Measurements from ENCODE around the gene GRIN2A.

GRIN2A gene

DNA sequence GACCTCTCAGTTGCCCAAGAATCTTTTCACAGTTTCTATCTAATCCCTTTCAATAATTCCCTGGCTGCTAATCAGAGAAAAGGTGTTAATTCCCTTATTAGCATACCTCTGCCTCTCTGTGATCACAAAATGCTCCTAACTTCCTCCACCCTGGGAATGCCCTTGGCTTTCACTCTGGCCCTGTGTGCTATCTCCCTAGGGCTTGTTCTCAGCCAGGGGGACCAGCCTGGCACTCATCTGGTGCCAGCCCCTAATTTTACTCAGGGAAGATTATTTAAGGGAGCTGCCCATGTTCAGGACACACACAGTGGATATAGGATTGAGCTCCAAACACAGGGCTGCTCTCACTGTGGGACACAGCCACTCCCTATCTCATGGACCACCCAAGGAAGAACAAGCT lies 225.2 kb downstream of the GRIN2A start:
- no peak for DNase-seq

DNA sequence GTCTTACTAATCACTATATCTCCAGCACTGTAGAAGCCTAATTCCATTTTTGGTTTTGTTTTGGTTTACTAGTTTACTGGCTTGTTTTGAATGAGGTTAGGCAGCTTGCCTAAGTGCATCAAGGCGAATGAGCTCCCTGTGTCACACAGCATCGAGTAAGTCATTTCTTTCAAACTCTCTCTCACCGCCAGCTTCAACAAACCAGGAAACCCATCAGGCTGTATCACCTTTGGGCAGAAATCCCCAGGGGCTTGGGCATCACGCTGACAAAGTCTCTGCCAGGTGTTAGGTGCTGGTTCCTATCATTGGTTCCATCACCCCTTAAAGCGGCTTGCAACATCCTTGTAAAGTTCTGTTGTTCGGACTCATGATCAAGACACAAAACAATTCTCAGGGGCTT lies 226.6 kb downstream of the GRIN2A start:
- DNase-seq, result no peak

DNA sequence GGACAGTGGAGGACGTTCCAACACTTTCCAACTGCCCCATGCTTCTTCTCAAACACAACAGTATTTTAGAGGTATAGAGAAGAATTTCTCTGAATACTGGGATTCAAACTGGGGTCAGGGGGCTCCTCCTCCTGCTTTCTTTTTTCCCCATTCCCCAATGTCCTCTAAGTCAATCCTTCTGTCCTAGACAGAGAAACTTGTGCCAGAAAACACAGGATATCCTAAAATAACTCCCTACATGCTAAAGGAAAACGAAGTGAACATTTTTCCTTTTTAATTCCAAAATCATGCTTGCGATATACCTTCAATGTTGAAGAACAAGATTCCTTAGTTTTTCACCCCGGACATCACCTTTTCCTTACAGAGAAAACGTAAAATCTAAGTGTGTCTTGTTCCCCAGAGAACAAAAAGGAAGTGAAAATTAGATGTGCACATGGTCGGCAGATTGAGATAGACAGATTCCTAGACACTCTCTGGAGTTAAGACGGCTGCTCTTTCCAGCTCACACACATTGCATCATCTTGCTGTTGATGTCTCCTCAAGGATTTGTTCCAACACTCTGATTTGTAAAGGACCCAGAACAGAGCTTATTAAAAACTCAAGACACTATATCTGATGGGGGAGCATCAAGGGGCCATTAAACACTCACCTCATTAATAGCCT lies 228.2 kb downstream of the GRIN2A start:
- DNase-seq, result no peak

DNA sequence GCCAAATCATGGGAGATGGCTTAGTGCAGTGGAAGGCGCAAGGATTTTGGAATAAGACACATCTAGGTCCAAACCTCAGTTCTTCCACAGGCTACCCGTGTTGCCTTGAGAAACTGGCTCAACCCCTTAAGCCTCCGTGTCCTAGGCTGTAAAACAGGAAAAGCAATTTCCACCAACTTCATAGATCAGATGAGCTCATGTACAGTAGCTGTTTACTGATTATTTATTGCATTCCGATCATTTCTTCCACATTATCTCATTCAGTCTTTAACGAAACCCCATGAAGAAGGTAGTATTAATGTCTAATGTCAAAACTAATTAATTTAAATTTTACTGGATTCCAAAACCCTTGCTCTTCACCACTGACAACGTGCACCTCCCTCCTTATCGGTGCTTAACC lies 231.6 kb downstream of the GRIN2A start:
- no peak for DNase-seq

DNA sequence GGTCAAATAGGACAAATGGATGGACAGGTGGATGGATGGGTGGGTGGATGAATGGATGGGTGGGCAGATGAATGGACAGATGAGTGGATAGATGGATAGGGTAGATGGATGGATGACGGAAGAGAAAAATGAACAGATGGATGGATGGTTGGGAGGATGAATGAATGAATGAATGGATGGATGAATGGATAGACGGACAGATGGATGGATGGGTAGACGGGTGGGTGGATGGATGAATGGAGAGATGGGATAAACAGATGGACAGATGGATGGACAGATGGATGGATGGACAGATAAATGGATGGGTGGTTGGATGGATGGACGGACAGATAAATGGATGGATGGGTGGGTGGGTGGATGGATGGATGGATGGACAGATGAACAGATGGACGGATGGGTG lies 232.8 kb downstream of the GRIN2A start:
- no peak for DNase-seq

DNA sequence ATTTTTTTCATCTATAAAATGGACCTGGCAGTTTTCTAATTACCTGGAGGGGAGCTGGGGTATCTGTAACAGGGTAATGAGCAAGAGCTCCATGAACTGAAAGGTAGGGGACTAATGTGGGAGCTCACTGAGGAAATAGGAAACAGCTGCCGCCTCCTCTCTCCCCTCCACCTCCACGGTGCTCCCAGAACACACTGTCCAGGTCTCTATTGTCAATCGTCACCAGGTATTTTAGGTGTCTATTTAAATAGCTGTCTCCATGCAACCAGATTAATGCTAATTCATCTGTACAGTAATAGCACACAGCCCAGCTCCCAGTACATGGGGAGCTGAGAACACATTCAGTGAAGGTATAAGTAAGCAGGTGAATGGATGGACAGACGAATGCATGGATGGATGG lies 233.3 kb downstream of the GRIN2A start:
- DNase-seq, result no peak

DNA sequence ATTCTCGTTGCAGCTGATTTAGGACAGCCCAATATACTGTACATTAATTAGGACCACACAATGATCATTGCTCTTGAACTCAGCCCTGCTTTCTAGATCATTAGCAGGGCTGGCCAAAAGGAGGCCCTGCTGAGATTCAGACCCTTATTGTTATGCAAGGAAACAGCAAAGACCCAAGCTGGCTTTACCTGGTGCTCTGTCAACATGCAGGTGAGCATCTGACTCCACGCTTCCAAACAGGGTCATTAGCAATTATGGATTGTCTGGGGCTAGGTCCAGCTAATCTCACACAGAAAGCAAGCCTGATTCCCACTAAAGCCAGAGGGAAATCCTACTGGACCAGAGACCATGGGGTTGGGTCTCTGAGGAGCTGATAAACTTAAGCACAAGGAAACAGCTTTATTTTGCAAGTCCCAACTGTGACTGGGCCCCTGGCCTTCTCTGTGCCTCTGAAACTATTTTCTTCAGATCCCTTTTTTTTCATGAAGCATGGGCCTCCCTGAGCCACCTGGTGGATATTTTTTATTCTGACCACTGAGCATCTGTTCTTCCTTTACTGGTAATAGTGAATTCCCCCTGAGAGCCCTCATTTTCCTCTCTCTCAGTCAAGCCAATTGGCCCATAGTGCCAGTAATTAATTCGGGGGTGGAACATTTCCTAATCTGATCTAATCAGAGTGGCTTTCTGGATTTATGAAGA lies 236.1 kb downstream of the GRIN2A start:
- DNase-seq, result no peak

DNA sequence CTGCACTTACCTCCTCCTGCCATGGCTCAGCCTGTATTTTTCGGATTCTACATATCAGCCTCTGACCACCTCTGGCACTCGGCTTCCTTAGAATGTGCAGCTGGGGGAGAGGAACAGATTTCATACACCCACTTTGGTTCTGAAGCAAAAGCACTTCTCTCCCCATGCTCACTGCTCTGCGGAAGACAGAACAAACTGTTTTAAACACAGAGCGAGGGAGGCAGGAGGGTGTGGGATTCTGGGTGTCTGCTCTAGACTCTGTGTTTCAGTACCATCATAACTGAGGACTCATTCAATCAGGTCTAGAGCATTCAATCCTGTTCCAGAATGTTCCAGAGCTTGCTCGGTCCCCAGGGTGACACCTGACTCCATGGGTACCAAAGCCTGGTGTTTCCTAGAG lies 239.1 kb downstream of the GRIN2A start:
- no peak for DNase-seq

DNA sequence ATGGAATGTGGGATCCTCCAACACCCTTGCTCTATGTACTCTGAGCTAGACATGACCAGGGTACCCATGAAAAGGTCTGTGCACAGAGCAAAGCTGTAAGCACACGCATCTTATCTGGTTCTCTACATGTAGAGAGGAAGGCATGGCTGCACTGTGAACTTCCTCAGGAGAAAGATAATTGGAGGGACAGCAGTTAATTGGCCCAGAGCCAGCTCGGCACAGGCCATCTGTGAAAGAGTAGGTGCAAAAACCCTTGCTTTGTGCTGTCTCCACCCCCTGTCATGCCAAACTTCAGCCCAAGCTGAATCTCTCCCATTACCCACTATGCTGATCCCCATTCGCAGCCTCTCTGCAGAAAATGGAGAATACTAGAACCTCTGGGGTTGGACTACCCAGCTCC lies 241.0 kb downstream of the GRIN2A start:
- no peak for DNase-seq

DNA sequence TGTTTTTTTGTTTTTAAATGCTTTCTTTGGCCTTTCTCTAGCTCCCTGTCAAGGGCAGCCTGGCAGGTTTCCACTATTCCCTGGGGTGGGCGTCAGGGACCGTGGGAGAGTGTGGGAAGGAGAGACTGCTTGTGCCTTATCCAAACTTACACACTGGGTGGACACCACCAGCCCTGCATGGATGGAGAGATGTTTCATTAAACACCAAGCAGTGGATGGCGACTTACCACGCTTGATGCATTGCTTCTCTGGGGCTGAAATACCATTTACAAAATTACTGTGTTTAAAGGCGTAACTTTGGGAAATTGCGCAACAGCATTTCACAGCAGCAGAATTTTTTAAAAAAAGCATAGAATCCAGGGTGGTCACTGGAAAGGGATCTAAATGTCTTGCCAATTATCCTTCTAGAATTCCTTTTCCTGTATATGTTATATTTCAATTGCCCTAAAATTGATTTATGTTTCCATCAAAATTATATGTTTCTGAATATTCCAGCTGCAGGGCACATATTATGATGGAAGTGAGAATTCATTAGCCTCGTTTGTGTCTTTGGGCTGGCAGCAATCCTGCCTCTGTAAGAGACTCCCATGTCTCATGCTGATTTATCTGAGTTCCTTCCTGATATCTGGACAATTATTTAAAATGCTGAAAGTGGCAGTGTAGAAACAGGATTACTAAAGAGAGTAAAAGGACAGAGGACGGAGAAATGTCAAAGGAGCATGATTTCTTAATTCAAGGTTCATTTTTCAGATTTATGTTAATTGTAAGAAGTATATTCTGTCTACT lies 247.3 kb downstream of the GRIN2A start:
- DNase-seq, result no peak

DNA sequence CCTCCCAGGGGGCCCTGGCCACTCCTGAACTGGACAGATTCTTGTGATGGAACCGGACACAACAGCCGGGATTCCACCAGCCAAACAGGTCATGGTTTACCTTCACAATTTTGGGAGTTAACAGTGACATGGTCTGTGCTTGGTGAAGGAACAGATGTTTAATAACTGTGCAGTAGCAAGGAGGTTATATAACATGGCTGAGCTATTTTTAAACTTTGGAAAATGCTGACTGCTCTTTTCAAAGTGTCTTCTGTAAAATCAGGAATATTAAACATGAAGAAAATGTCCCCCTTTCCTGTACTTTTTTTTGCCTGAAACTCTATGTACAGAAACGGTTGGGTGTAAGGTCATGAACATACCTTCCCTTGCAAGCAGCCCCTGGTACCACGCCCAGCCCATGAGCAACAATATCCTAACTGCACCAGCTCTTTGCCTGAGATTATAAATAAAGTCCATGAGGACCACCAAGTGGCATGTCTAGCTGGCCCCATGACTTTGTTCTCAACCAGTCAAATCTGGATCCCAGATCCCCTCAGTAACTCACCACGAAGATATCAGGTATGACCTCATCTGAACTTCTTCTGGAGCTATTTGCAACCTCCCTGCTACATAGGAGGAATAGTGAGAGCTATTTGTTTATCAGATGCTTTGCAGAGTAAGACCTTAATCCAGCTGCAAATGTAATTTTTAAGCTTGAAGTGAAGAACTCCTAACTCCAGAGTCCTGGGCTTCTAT lies 249.1 kb downstream of the GRIN2A start:
- DNase-seq, result no peak

DNA sequence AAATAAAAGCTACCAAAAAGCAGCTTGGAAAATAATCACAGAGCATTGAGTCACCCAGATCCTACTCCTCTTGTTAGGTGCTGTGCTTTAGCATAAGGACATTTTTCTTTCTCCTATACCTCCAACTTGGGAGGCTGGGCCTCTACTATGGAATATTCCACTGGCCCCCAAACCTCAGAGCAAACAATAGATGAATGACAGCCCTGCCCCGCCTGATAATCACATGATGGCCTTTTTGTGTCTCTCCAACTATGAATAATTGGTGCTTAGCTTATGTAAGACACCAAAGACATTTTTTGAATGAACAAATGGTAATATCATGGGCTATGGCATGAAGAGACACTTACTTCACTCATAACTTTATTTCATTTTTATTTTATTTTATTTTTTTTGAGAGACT lies 250.2 kb downstream of the GRIN2A start:
- DNase-seq, result no peak

DNA sequence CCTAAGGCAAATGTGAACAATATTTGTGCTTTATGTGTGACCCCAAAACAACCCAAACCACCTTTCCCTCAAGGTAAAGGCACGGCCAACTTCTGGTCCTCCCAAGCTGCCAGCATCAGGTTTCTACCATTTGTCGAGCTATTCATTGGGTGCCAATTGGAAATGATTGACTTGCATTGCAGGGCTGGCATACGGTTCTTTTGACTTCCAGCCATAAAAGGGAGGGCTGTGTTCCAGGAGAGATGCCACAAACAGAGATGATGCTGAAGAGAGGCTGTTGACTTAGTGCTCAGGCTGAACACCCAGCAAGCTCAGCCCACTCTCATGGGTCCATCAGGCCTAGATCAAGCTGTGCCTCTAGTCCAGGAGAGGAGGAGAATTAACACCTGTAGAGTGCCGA lies 252.4 kb downstream of the GRIN2A start:
- no peak for DNase-seq

DNA sequence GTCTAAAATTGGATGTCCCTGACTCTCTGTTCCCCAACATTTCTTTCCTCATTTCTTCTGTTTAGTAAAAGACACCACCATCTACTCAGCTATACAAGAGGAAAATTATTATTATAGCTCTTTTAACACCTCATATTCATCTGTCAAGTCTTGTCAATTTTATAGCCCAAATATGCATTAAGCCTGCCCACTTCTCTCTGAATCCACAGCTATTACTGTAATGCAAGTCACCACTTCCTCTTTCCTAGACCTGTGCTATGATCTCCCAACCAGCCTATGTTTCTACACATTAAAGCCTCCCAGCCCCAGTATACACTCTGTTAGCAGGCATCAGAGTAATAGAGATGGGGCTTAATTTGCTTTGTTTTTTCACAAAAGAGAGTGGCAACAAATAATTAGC lies 252.9 kb downstream of the GRIN2A start:
- DNase-seq, result no peak

DNA sequence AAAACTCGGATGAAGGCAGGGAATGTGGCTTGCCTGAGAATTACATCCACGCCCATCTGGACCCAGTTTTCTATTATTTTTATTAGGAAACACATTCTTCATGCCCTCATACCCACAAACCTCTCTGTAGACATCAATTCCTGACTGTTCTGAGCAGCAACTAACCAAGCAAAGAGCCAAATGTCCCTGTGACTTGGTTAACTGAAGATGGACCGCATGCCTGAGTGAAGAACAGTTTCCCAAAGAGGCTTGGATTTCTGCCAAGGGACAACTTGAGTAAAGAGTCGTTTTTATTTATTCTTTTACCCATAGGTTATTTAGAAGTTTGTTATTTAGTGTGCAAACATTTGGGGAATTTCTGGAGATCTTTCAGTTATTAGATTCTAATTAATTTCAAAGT lies 259.8 kb downstream of the GRIN2A start:
- DNase-seq, result peak; percentile 7

DNA sequence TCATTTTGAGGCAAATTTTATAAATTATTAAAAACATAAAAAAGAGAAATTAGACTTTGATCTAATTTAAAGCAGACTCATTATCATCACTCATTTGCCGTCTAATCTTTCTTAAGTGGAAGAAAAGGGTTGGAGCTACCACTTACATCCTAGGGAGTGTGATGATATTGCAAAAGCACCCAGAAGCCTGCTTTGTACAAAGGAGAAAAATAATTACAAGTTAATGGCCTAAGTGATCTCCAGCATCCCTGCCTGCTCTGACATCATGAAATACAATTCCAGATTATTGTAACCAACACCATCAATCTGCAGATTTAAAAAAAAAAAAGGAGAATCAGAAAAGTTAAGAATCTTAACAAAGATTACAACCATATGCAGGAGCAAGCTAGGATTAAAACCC lies 260.2 kb downstream of the GRIN2A start:
- DNase-seq, result no peak

DNA sequence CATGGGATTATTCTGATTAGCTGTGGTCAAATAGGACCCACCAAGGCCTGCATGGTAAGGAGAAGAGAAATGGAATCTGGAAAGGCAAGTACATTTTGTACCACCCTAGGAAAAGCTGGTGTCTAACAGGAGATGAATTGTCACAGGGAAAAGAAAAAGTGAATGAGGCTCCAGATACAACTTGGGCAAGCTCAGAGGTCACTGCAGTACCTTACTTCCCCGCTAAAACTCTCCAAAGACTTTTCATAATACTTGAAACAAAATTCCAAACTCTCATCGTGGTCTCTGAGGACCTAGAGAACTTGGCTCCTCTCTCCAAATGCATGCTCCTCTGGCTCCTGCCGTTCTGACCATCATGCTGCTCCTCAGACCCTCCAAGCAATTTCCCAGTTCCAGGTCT lies 262.8 kb downstream of the GRIN2A start:
- DNase-seq, result no peak

DNA sequence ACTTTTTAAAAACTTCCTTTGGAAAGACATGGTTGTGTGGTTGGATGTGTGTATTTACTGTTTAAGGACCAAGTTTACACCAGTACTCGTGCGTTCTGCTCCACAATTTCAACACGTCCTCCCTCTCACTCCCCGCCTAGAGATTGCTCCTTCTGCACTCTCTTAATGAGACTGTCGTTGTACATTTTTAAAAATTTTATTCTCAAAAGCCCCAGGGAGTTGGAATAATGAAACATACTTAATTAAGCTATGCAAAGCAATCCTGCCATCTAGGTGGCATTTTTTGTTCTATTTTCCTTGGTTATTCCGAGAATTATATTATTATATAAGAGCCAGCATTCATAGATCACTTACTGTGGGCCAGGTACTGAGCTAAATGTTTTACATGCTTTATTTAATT lies 264.5 kb downstream of the GRIN2A start:
- no peak for DNase-seq

DNA sequence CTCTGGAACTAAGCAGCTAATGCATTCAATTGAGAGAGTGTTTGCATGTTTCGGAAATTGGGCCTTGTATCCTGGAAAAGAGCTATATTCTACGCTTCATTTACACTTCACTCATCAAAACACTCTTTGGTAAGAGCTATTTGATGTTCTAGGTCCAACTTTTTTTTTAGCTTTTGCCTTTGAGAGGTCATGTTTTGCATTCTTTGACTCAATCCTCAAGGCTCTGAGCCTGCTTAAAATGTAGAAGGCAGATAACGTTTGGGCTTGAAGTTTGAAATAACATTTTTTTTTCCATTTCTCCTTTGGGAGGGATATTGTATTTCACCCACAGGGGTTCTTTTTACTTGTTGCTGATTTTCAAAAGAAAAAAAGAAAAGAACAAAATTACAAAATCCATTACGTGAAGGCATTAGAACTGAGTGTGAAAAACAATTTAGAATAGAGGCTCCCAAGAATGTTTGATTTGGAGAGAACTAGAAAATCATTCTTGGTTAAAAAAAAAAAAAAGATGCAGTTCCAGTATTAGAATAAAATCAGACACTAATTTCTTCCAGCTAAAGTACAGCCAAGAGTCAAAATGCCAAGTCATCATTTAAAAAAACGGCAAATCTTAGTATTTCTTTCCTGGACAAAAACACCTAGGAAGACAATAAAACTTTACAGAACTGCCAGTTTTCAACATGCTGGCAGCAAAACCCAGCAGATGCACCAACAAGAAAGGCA lies 268.5 kb downstream of the GRIN2A start:
- no peak for DNase-seq

DNA sequence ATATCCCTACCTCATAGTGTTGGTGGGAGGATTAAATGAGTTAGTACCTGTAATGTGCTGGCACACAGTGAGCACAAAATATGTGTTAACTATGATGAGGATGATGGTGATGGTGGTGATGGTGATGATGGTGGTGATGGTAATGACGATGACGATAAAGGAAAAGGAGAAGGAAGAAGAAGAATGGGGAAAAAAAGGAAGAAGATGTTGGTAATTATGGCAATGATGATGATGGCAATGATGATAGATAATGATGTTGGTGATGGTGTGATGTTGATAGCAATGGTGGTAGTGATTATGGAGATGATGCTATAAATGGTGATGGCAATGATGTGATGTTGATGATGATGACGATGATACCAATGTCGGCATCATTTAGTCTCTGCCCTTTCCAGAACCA lies 270.2 kb downstream of the GRIN2A start:
- no peak for DNase-seq

DNA sequence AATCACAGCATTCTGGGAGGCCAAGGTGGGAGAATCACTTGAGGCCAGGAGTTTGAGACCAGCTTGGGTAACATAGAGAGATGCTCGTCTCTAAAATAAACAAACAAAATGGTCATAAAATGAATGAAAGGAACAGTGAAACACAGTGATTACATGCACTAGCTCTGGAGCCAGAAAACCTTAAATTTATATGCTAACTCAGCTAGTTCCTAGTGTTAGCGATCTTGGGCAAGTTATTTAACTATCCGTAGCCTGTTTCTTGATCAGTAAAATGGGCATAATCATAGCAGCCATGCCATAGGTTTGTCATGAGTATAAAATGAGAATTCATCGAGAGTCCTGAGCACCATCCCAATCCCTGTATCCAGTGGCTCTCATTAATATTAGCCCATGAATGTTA lies 271.0 kb downstream of the GRIN2A start:
- DNase-seq, result no peak

DNA sequence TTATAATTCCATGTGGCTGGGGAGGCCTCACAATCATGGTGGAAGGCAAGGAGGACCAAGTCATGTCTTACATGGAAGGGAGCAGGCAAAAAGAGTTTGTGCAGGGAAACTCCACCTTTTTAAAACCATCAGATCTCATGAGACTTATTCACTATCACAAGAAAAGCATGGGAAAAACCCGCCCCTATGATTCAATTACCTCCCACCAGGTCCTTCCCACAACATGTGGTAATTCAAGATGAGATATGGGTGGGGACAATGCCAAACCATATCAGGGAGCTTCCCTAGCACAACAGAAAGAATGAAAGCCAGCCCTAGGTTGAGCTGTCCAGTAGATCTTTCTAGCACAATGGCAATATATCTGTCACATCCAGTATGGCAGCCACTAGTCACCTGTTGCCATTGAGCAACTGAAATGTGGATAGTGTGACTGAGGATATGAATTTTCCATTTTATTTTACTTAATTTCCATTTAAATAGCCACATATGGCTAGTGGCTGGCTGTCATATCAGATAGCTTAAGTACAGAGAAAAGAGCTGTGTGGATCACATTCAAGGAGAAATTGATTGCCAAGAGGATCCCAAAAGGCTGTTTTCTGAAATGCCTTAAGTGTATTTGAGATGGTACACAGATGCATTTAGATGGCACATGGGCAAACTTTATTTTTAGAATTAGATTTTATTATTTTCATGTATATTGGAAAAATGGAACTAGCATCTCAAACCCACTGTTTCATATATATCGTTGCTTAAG lies 273.0 kb downstream of the GRIN2A start:
- no peak for DNase-seq

Measured in eye (tissue), 1 donor.